Measurements from ENCODE around the gene SMIM35. TPM values are rescaled to one million over a fixed set of nuclear protein-coding genes. Genes with fewer than 3 reads are reported as not detected.

Gene SMIM35
- total RNA-seq, 1 experiment from 2014 or later, result not detected

GRCh38 chr11:118133816-118134215, 47.1 kb upstream of the SMIM35 start:
- TF ChIP-seq ZNF281 (CRISPR knock-in tag; IDR thresholded peaks at IDR 0.05) (no peak), AR (CRISPR knock-in tag; IDR thresholded peaks at IDR 0.05) (no peak), ZNF512 (CRISPR knock-in tag; IDR thresholded peaks at IDR 0.05; ENCODE audit: borderline replicate concordance) (no peak), ZNF532 (CRISPR knock-in tag; IDR thresholded peaks at IDR 0.05; ENCODE audit: borderline replicate concordance) (no peak)
- ChIA-PET CTCF (interaction anchor here (0.6 to 1.3 kb wide), 3 partner anchors 37 to 892 kb away, joined by 3 read pairs; no protein-coding TSS in a partner anchor), POLR2A (no interaction called here)
- Mint-ChIP-seq H3K36me3 (no peaks in the 10 kb centered on the region), H3K27ac (no peak overlapping the region), H3K9me3 (no peaks in the 10 kb centered on the region), H3K4me1 (peaks cover 4% of the 10 kb centered on the region; the same call in 1 of the 2 replicates), H3K27me3 (ENCODE audit: low read depth) (no peaks in the 10 kb centered on the region; the same call in 1 of the 2 replicates), H3K4me3 (no peak overlapping the region)
- ATAC-seq (no peak), DNase-seq (ENCODE audit: low spot score) (no peak)

GRCh38 chr11:118132385-118133151, 45.8 kb upstream of the SMIM35 start:
- DNase-seq (ENCODE audit: low spot score), result no peak
- Mint-ChIP-seq H3K4me1 (peaks cover 4% of the 10 kb centered on the region; the same call in 1 of the 2 replicates), H3K27ac (no peak overlapping the region), H3K9me3 (no peaks in the 10 kb centered on the region), H3K36me3 (no peaks in the 10 kb centered on the region), H3K4me3 (no peak overlapping the region), H3K27me3 (ENCODE audit: low read depth) (peaks cover 2% of the 10 kb centered on the region; the same call in 1 of the 2 replicates)
- no peak for ATAC-seq
- ChIA-PET CTCF (interaction anchor here (0.6 to 1.3 kb wide), 3 partner anchors 38 to 282 kb away, joined by 3 read pairs; no protein-coding TSS in a partner anchor), POLR2A (no interaction called here)
- TF ChIP-seq ZNF512 (CRISPR knock-in tag; IDR thresholded peaks at IDR 0.05; ENCODE audit: borderline replicate concordance) (no peak), GABPB1 (CRISPR knock-in tag; IDR thresholded peaks at IDR 0.05) (no peak), ARID4B (CRISPR knock-in tag; IDR thresholded peaks at IDR 0.05; ENCODE audit: borderline replicate concordance) (no peak), ELF4 (CRISPR knock-in tag; IDR thresholded peaks at IDR 0.05; ENCODE audit: low read depth) (no peak), PRRX2 (CRISPR knock-in tag; IDR thresholded peaks at IDR 0.05) (no peak), MXD4 (CRISPR knock-in tag; IDR thresholded peaks at IDR 0.05; ENCODE audit: borderline replicate concordance) (no peak), SMAD4 (CRISPR knock-in tag; IDR thresholded peaks at IDR 0.05) (no peak), ZNF396 (CRISPR knock-in tag; IDR thresholded peaks at IDR 0.05; ENCODE audit: borderline replicate concordance) (no peak), E2F4 (CRISPR knock-in tag; IDR thresholded peaks at IDR 0.05; ENCODE audit: borderline replicate concordance, low read depth) (no peak)
